K562 (cell line): Measurements from ENCODE around the gene GPR142.

ENCODE experiments used
- CBX3 ChIP-seq, 2 experiments: IDR thresholded peaks; 1 replicate in 1 of 2; 2 replicates in 1 of 2; pipeline ENCODE4 v1.6.1; 2012; ENCODE audit warnings: inconsistent platforms in 2 of 2, low read length in 2 of 2, borderline replicate concordance in 1 of 2, control low read depth in 1 of 2
- EGR1 ChIP-seq: fragments of 450-650 bp; conservative IDR thresholded peaks from 2 replicates; pipeline ENCODE4 v1.6.1; 2017; ENCODE audit warnings: mild to moderate bottlenecking
- TAF1 ChIP-seq: IDR thresholded peaks from 2 replicates; pipeline ENCODE4 v1.6.1; 2011; ENCODE audit warnings: mild to moderate bottlenecking, low read length, moderate library complexity; ENCODE audit not compliant: insufficient read depth, control insufficient read depth, severe bottlenecking; ENCODE audit errors: extremely low read depth
- ZC3H8 ChIP-seq: fragments of 450-650 bp; IDR thresholded peaks from 2 replicates; pipeline ENCODE4 v1.6.1; 2017
- ZNF76 ChIP-seq: fragments of 250-450 bp; sonication (Bioruptor Pico); IDR thresholded peaks from 2 replicates; pipeline ENCODE4 v1.4.0; 2020; ENCODE audit warnings: mild to moderate bottlenecking, moderate library complexity, borderline replicate concordance
- TF ChIP-seq, protein P1 (sequence below): sonication (generic); formaldehyde crosslinking; IDR thresholded peaks from 2 replicates; pipeline ENCODE4 v1.9.0; 2022; ENCODE audit warnings: mild to moderate bottlenecking, missing genetic modification reagents
- TF ChIP-seq, protein P2 (sequence below): sonication (generic); formaldehyde crosslinking; IDR thresholded peaks from 2 replicates; pipeline ENCODE4 v1.8.0; 2022; ENCODE audit warnings: missing genetic modification reagents, mild to moderate bottlenecking, borderline replicate concordance
- TF ChIP-seq, protein P3 (sequence below), 2 experiments: fragments of 450-650 bp in 1 of 2; sonication (generic) in 1 of 2; formaldehyde crosslinking in 1 of 2; IDR thresholded peaks; 2 replicates each; pipeline versions ENCODE4 v1.7.1 to v1.9.0; 2016 to 2022; ENCODE audit warnings: inconsistent platforms in 1 of 2, mild to moderate bottlenecking in 1 of 2, missing genetic modification reagents in 1 of 2

DNA sequence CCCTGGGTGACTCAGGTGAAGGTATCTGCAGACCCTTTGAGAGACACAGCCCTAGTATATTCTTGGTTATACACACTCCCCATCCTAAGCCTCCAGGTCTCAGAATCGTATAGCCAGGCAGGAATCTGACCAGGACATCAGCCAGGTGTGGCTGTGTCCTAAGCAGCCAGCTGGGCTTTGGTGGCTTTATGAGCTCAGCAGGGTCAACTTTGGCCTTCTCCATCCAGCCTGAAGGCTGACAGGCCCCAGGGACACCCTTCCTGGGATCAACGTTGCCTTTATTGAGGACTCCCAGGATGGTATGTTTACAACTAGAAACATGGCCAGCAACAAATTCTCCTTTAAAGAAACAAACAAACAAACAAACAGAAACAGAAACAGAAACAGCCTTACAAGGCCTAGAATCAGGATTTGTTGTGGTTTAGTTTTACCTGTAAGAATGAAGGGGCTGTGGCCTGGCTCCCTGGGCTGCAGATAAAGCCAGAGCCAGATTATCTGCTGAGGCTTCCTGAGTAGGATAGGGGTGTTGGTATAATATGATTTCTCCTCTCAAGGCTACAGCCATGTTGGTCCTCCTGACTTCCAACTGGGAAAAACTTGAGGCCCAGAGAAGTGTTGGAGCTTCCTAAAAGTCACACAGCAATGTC, 32.8 kb upstream of the GPR142 start:
- no peak for TF ChIP-seq TAF1
- TF ChIP-seq EGR1, result no peak
- TF ChIP-seq ZNF76 (CRISPR knock-in tag), result no peak
- TF ChIP-seq, protein P1, sequence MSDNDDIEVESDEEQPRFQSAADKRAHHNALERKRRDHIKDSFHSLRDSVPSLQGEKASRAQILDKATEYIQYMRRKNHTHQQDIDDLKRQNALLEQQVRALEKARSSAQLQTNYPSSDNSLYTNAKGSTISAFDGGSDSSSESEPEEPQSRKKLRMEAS (CRISPR knock-in tag), result no peak
- TF ChIP-seq, protein P2, sequence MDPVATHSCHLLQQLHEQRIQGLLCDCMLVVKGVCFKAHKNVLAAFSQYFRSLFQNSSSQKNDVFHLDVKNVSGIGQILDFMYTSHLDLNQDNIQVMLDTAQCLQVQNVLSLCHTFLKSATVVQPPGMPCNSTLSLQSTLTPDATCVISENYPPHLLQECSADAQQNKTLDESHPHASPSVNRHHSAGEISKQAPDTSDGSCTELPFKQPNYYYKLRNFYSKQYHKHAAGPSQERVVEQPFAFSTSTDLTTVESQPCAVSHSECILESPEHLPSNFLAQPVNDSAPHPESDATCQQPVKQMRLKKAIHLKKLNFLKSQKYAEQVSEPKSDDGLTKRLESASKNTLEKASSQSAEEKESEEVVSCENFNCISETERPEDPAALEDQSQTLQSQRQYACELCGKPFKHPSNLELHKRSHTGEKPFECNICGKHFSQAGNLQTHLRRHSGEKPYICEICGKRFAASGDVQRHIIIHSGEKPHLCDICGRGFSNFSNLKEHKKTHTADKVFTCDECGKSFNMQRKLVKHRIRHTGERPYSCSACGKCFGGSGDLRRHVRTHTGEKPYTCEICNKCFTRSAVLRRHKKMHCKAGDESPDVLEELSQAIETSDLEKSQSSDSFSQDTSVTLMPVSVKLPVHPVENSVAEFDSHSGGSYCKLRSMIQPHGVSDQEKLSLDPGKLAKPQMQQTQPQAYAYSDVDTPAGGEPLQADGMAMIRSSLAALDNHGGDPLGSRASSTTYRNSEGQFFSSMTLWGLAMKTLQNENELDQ, result no peak
- no peak for TF ChIP-seq ZC3H8
- TF ChIP-seq, protein P3, sequence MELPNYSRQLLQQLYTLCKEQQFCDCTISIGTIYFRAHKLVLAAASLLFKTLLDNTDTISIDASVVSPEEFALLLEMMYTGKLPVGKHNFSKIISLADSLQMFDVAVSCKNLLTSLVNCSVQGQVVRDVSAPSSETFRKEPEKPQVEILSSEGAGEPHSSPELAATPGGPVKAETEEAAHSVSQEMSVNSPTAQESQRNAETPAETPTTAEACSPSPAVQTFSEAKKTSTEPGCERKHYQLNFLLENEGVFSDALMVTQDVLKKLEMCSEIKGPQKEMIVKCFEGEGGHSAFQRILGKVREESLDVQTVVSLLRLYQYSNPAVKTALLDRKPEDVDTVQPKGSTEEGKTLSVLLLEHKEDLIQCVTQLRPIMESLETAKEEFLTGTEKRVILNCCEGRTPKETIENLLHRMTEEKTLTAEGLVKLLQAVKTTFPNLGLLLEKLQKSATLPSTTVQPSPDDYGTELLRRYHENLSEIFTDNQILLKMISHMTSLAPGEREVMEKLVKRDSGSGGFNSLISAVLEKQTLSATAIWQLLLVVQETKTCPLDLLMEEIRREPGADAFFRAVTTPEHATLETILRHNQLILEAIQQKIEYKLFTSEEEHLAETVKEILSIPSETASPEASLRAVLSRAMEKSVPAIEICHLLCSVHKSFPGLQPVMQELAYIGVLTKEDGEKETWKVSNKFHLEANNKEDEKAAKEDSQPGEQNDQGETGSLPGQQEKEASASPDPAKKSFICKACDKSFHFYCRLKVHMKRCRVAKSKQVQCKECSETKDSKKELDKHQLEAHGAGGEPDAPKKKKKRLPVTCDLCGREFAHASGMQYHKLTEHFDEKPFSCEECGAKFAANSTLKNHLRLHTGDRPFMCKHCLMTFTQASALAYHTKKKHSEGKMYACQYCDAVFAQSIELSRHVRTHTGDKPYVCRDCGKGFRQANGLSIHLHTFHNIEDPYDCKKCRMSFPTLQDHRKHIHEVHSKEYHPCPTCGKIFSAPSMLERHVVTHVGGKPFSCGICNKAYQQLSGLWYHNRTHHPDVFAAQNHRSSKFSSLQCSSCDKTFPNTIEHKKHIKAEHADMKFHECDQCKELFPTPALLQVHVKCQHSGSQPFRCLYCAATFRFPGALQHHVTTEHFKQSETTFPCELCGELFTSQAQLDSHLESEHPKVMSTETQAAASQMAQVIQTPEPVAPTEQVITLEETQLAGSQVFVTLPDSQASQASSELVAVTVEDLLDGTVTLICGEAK (IDR thresholded peaks at IDR 0.05), result no peak
- TF ChIP-seq, protein P3 (CRISPR knock-in tag; IDR thresholded peaks at IDR 0.05), result no peak
- TF ChIP-seq CBX3 (IDR thresholded peaks at IDR 0.05; ENCODE audit: borderline replicate concordance in 1 of 2, low read length in 2 of 2), result no peak
